Ishikawa (cell line): Measurements from ENCODE around the gene TUBGCP3.

Source experiments
- CEBPB ChIP-seq: IDR thresholded peaks from 2 replicates; pipeline ENCODE4 v1.6.1; 2012
- EGR1 ChIP-seq: IDR thresholded peaks from 2 replicates; pipeline ENCODE4 v1.6.1; 2012
- EP300 ChIP-seq: IDR thresholded peaks from 2 replicates; pipeline ENCODE4 v1.6.1; 2012; ENCODE audit warnings: borderline replicate concordance
- FOXM1 ChIP-seq: IDR thresholded peaks from 2 replicates; pipeline ENCODE4 v1.6.1; 2012; ENCODE audit warnings: low read depth, borderline replicate concordance
- MAX ChIP-seq: IDR thresholded peaks from 2 replicates; pipeline ENCODE4 v1.6.1; 2012
- NFIC ChIP-seq: IDR thresholded peaks from 2 replicates; pipeline ENCODE4 v1.6.1; 2012
- RAD21 ChIP-seq: IDR thresholded peaks from 2 replicates; pipeline ENCODE4 v1.6.1; 2012; ENCODE audit warnings: low read depth
- REST ChIP-seq: IDR thresholded peaks from 2 replicates; pipeline ENCODE4 v1.6.1; 2012; ENCODE audit warnings: low read depth, mild to moderate bottlenecking
- TAF1 ChIP-seq: IDR thresholded peaks from 2 replicates; pipeline ENCODE4 v1.6.1; 2012; ENCODE audit warnings: low read depth, mild to moderate bottlenecking
- TCF12 ChIP-seq: IDR thresholded peaks from 2 replicates; pipeline ENCODE4 v1.6.1; 2012; ENCODE audit warnings: low read depth
- YY1 ChIP-seq: IDR thresholded peaks from 2 replicates; pipeline ENCODE4 v1.6.1; 2012; ENCODE audit warnings: low read depth

GRCh38 chr13:112443191-112443994 is 144.6 kb downstream of the TUBGCP3 start:
- TF ChIP-seq REST (no peak), FOXM1 (no peak), EP300 (no peak), RAD21 (peak; percentile 24; the same call in 1 of the 2 replicates), EGR1 (no peak), NFIC (no peak), MAX (no peak), TCF12 (no peak), YY1 (no peak), TAF1 (no peak), CEBPB (no peak)
